Activated CD8-positive, alpha-beta memory T cell treated with anti-CD3 and anti-CD28 coated beads for 48 hours (primary cell): Measurements from ENCODE around the gene THEMIS.
"Not testable (repeated sequence)": the region's sequence is repeated elsewhere in the genome, so short reads cannot be mapped to it uniquely, and the experiment has no call there.

Source experiments
- DNase-seq, 3 experiments: peaks; one replicate each; pipeline ENCODE4 v3.0.0-alpha.2; 2020; ENCODE audit warnings: low read depth in 2 of 3, low spot score in 2 of 3

Gene THEMIS

GRCh38 chr6:127900935-127901334 is at the start of gene THEMIS:
TSS of gene THEMIS (minus strand) at chr6:127901058. CDS start at chr6:127900932, 126 bp downstream.
- no peak for DNase-seq

GRCh38 chr6:127949251-127949650 is 48.4 kb upstream of the THEMIS start:
- DNase-seq = no peak

DNA sequence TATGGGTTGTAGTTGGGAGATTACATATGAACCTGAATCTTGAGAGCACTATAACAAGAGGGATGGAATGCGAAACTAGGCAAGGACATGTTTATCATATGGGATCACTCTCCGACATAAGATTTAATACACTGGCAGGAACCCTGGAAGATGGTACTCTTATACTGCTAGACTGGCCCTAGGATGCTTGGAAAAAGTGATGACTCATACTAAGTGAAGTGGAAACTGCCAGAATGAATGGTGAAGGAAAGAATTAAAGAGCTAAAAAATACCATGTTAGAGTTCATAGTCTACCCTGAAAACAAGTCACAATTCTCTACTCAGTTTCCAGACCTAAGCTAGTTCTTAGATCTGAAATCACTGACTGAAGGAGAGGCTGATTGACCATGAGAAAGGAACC is 45.5 kb upstream of the THEMIS start:
- no peak for DNase-seq

DNA sequence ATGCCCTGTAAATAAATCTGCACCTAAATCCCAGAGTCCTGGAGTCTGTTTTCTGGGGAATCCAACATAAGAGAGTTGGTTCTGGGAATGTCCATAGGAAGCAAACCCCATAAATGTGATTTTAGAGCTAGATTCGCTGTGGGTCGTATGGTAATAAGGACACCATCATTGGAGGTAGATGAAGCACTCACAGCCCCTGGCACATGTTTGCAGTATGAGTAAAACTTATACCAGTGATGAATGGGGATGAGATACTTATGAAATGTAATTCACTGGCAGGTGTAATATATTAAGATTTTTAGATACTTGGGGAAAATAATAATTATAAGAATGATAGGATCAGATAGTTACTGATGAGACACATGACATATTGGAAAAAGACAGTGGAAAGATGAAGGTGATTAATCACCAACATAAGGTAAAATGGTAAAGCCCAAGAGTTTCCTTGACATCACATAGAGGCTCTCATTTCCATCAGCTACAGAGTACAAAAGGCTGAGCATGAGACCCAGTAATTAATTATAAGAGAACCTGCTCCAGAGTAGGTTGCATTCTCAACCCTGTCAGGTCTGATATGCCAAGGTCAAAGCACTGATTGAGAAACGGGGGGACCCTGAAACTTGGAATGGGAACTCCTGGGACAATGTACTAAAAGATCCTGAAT is 44.7 kb upstream of the THEMIS start:
- no peak for DNase-seq

- no peak for DNase-seq
Measured at GRCh38 chr6:127941228-127941627, 40.4 kb upstream of the THEMIS start.

DNA sequence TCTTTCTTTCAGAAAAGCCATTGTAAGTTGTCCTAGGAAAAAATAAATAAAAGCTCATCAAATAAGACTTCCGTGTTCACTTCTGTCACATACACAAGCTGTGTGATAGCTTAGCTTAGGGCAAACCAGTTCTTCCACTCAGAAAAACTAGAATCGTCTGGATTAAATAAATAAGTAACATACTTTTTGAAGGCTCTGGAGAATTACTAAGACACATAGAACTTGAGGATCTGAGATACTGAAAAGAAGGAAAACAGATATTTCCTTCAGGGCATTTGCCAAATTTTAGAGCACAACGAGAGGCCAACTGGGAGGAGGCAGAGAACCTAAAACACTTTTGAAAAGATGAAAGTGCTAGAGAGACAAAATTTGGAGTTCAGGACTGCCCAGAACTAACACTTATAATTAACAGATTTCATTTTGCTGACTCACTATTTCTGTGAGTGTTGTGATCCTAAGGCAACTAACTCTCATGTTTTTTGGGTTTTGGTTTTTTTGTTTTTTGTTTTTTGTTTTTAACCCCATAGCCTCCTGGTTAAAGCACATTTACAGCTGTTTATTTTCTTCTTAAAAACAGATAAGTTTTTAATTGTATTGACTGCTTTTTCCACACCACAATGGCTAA is 38.7 kb upstream of the THEMIS start:
- no peak for DNase-seq

GRCh38 chr6:127938701-127939100 is 37.8 kb upstream of the THEMIS start:
- DNase-seq = no peak

DNA sequence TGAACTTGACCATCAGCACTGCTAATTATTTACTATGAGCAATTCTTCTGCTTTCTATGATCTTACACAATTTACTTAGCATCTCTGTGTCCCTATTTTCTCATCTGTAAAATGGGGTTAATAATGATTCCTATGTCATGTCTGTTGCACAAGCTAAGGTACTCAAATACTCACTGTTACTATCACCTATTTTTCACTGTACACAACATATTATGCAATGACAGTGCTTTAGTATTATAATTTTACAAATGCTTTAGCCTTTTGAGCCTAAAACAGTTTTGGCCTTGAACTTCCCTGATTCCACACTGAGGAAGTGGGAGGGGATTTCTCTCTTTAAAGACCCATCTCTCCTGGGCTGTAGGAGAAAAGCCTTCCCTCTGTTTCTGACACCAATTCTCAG is 36.9 kb upstream of the THEMIS start:
- DNase-seq = no peak

GRCh38 chr6:127937102-127937501 is 36.2 kb upstream of the THEMIS start:
- DNase-seq = no peak

DNA sequence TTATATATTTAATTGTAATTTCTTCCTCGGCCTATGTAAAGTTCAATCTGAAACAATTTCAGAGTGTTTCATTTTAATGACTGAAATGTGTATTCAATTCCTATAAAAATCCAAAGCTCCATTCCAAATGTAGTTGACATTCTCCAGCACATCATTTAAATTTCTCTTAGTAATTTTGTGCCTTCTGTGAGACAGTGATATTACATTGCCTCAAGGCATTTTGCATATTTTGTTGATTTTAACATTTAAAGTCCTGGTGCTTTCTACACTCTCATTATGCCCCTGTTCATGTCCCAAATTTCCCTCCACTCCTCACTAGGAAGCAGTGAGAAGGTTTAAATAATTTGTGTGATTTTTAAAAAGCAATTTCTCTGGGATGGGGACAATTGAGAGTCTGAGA is 34.1 kb upstream of the THEMIS start:
- no peak for DNase-seq

- DNase-seq = no peak
Measured at GRCh38 chr6:127933852-127934840, 33.3 kb upstream of the THEMIS start.

GRCh38 chr6:127933137-127933536 is 32.3 kb upstream of the THEMIS start:
- no peak for DNase-seq

DNA sequence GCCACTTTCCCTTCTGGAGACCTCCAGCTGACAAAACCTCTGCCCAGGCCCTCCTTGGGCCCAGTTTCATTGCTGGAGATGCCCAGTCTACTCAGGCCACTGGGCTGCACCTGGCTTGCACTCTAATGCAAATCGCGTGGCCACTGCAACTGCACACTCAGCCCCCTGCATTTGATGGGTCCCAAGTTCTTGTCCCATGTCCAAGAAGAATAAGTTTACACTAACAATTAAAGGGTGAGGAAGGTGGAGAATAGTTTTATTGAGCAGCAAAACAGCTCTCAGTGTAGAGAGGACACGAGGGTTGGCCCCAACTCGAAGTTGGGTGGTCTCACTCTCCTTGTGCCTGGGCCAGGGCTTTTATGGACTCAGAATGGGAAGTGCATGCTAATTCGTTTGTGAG is 31.9 kb upstream of the THEMIS start:
- no peak for DNase-seq

DNA sequence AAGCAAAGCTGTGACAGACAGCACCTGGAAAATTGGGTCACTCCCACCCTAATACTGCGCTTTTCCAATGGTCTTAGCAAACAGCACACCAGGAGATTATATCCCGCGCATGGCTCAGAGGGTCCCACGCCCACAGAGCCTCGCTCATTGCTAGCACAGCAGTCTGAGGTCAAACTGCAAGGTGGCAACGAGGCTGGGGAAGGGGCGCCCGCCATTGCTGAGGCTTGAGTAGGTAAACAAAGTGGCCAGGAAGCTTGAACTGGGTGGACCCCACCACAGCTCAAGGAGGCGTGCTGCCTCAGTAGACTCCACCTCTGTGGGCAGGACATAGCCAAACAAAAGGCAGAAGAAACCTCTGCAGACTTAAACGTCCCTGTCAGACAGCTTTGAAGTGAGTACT is 25.6 kb upstream of the THEMIS start:
- not testable (repeated sequence) for DNase-seq

DNA sequence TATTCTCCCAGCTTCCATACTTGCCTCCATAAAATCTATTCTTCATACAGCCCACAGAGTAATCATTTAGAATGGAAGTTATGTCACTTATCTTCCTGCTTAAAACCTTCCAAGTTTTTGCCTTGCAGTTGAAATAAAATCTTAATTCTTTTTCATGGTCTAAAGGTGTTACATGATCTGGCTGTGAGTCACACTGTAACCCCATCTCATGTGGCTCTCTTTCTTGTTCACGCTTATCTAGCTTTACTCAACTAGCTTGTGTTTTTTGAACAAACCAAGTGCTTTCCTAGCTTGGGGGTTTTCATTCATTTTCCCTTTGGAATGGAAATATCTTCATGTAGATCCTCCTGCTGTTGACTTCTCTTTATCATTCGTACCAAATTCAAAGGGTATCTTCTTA is 23.6 kb upstream of the THEMIS start:
- no peak for DNase-seq

DNA sequence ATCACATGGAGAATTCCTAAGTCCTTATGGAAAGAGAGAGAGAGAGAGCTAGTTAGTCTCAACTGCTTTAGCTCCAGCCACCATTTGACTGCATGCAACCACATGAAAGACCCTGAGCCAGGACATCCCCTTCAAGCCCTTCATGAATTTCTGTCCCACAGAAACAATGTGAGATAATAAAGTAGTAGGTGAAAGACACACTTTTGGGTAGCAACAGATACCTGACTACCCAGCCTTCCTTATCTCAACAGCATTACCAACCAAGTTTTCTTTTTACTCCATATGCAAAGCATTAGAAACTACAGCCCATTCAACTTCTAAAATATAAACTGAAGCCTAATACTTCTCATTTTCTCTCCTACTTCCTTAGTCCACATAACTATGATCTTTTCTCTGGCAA is 23.2 kb upstream of the THEMIS start:
- DNase-seq = no peak

GRCh38 chr6:127923135-127923534 is 22.3 kb upstream of the THEMIS start:
- DNase-seq = no peak

- no peak for DNase-seq
Measured at GRCh38 chr6:127921982-127922381, 21.1 kb upstream of the THEMIS start.

DNA sequence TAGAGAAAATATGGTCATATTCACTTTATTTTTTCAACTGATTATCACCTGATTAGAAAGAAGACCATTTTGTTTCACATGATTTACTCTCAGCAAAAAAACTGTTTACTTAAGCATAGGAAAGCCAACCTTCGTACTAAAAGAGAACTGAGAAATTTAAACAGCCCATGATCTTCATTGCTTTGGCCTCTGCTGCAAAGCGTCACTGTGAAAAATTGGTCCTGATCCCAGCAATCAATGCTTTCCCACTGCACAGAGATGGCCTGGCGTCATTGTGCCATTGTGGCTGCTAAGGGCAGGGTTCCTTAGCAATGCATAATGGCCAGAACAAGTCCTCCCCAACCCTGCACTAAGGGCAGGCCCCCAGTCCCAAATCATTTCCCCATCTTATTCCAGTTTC is 19.9 kb upstream of the THEMIS start:
- no peak for DNase-seq

- no peak for DNase-seq
Measured at GRCh38 chr6:127918506-127919427, 17.9 kb upstream of the THEMIS start.

GRCh38 chr6:127917766-127918165 is 16.9 kb upstream of the THEMIS start:
- DNase-seq = no peak
